K562 (cell line): ENCODE data around the gene SLC5A5. TPM values are rescaled to one million over a fixed set of nuclear protein-coding genes. Genes with fewer than 3 reads are reported as not detected.

Experiments
- AFF4 ChIP-seq: sonication (generic); formaldehyde crosslinking; IDR thresholded peaks from 2 replicates; pipeline ENCODE4 v1.8.0; 2023; ENCODE audit warnings: mild to moderate bottlenecking, missing genetic modification reagents
- ASH1L ChIP-seq: fragments of 450-650 bp; IDR thresholded peaks from 2 replicates; pipeline ENCODE4 v1.6.1; 2018; ENCODE audit warnings: borderline replicate concordance, mild to moderate bottlenecking, low read depth; ENCODE audit not compliant: partially characterized antibody
- ATF6 ChIP-seq: sonication (generic); formaldehyde crosslinking; IDR thresholded peaks from 2 replicates; pipeline ENCODE4 v1.4.0; 2020; ENCODE audit warnings: mild to moderate bottlenecking, missing genetic modification reagents
- ELF4 ChIP-seq: fragments of 450-650 bp; formaldehyde crosslinking; IDR thresholded peaks from 2 replicates; pipeline ENCODE4 v1.4.0; 2022; ENCODE audit warnings: missing genetic modification characterization
- HDAC2 ChIP-seq: fragments of 450-650 bp; IDR thresholded peaks from 2 replicates; pipeline ENCODE4 v1.6.1; 2016; ENCODE audit warnings: mild to moderate bottlenecking
- HDAC6 ChIP-seq: IDR thresholded peaks from 2 replicates; pipeline ENCODE4 v1.6.1; 2012; ENCODE audit warnings: low read depth, mild to moderate bottlenecking, control low read depth, inconsistent platforms, low read length, moderate library complexity
- HOMEZ ChIP-seq: fragments of 250-450 bp; sonication (Bioruptor Pico); IDR thresholded peaks from 2 replicates; pipeline ENCODE4 v1.4.0; 2020; ENCODE audit warnings: mild to moderate bottlenecking, moderate library complexity
- HOXB6 ChIP-seq: fragments of 250-450 bp; sonication (Bioruptor Pico); IDR thresholded peaks from 2 replicates; pipeline ENCODE4 v1.5.1; 2022; ENCODE audit warnings: mild to moderate bottlenecking, borderline replicate concordance
- MAFK ChIP-seq: IDR thresholded peaks from 2 replicates; pipeline ENCODE4 v1.6.1; 2011; ENCODE audit warnings: low read length, improper control_type of control experiment
- MYC ChIP-seq, 2 experiments: fragments of 250-450 bp in 1 of 2; sonication (Bioruptor Pico) in 1 of 2; IDR thresholded peaks; 2 replicates each; pipeline versions ENCODE4 v1.5.1 to v1.6.1; 2012 to 2021; ENCODE audit warnings: low read depth in 2 of 2, borderline replicate concordance in 1 of 2, improper control_type of control experiment in 1 of 2, low read length in 1 of 2, mild to moderate bottlenecking in 1 of 2, moderate library complexity in 1 of 2
- NCOA2 ChIP-seq, 2 experiments: fragments of 450-650 bp; IDR thresholded peaks; 2 replicates each; pipeline ENCODE4 v1.6.1; 2018; ENCODE audit warnings: mild to moderate bottlenecking in 2 of 2, moderate library complexity in 1 of 2; ENCODE audit not compliant: partially characterized antibody in 2 of 2
- NCOA4 ChIP-seq: fragments of 450-650 bp; IDR thresholded peaks from 2 replicates; pipeline ENCODE4 v1.6.1; 2018; ENCODE audit warnings: mild to moderate bottlenecking; ENCODE audit not compliant: partially characterized antibody
- PHF21A ChIP-seq: fragments of 450-650 bp; IDR thresholded peaks from 2 replicates; pipeline ENCODE4 v1.6.1; 2017; ENCODE audit warnings: low read depth, borderline replicate concordance
- RBFOX2 ChIP-seq: fragments of 200-400 bp; formaldehyde crosslinking; IDR thresholded peaks from 2 replicates; pipeline ENCODE4 v1.6.1; 2017; ENCODE audit warnings: low read depth, mild to moderate bottlenecking, low read length, moderate library complexity
- STAG1 ChIP-seq: sonication (generic); formaldehyde crosslinking; IDR thresholded peaks from 2 replicates; pipeline ENCODE4 v1.5.0; 2020; ENCODE audit warnings: missing genetic modification reagents, borderline replicate concordance
- ZBTB12 ChIP-seq: fragments of 250-450 bp; sonication (Bioruptor Pico); IDR thresholded peaks from 2 replicates; pipeline ENCODE4 v1.4.0; 2020
- ZZZ3 ChIP-seq: fragments of 450-650 bp; IDR thresholded peaks from 2 replicates; pipeline ENCODE4 v1.6.1; 2016; ENCODE audit warnings: antibody characterized with exemption, mild to moderate bottlenecking, moderate library complexity
- polyA plus RNA-seq, 8 experiments: library from polyadenylated mRNA; depleted of rRNA in 4 of 8; stranded (reverse) in 5 of 8; unstranded in 3 of 8; fragments of >200 nt; fragmentation: Nextera tagmentation in 2 of 8; fragmentation: Illumina TruSeq in 1 of 8; extraction: Ambion mirVana in 2 of 8; extraction: Trizol in 1 of 8; gene quantifications; 2 replicates each; pipeline versions ENCODE4 v1.2.1 to v1.2.3, GENCODE V29; 2011 to 2014; ENCODE audit warnings: inconsistent platforms in 1 of 8, missing spikeins in 1 of 8
- total RNA-seq, 7 experiments: library from RNA; depleted of rRNA in 6 of 7; stranded (reverse); fragments of >200 nt in 6 of 7; fragmentation: Illumina TruSeq in 2 of 7; extraction: Trizol in 2 of 7; gene quantifications; 2 replicates each; pipeline versions ENCODE4 v1.2.1 to v1.2.3, GENCODE V29; 2011 to 2021; ENCODE audit warnings: low replicate concordance in 1 of 7

The SLC5A5 gene
- total and polyA plus RNA-seq, 9 of the 15 experiments (the other 6 are each of a cell fraction or from before 2014, with no cell fraction given): 0.10 to 0.73 (median 0.23) TPM

GRCh38 chr19:17862711-17863519 lies 8.8 kb upstream of the SLC5A5 start (continued):
- 0 out of 2 replicates have a peak, but pooled peaks have one; percentile 38 for TF ChIP-seq AFF4 (CRISPR knock-in tag)
- no peak for TF ChIP-seq STAG1 (CRISPR knock-in tag)
- peak; percentile 80 for TF ChIP-seq RBFOX2
- no peak for TF ChIP-seq ASH1L
- TF ChIP-seq ATF6 (CRISPR knock-in tag): no peak
- no peak for TF ChIP-seq HOXB6 (CRISPR knock-in tag)
- no peak for TF ChIP-seq MYC (IDR thresholded peaks at IDR 0.05; ENCODE audit: low read depth, low read length)
- TF ChIP-seq MYC (CRISPR knock-in tag; IDR thresholded peaks at IDR 0.05; ENCODE audit: borderline replicate concordance, low read depth): no peak
- no peak for TF ChIP-seq HDAC6
- no peak for TF ChIP-seq ELF4 (CRISPR knock-in tag)
- no peak for TF ChIP-seq PHF21A
- no peak for TF ChIP-seq HDAC2
- TF ChIP-seq NCOA4: no peak
- no peak for TF ChIP-seq MAFK
- TF ChIP-seq HOMEZ: no peak
- TF ChIP-seq ZBTB12 (CRISPR knock-in tag): no peak
- no peak for TF ChIP-seq NCOA2 (IDR thresholded peaks at IDR 0.05; ENCODE audit: partially characterized antibody in 2 of 2)
- no peak for TF ChIP-seq ZZZ3
